Sigmoid colon (tissue), 7 donors: Measurements from ENCODE around the gene BCOR. TPM values are rescaled to one million over a fixed set of nuclear protein-coding genes. Genes with fewer than 3 reads are reported as not detected.

Experiments
- DNase-seq: peaks from one replicate; pipeline ENCODE4 v3.0.0-alpha.2; 2019
- H3K27ac ChIP-seq, 4 donors: fragments of 200-600 bp; sonication (generic); one replicate each; pipeline ENCODE4 v1.5.1; 2016 to 2019; ENCODE audit warnings: mild to moderate bottlenecking in 1 of 4
- H3K27me3 ChIP-seq, 3 donors: fragments of 200-600 bp; sonication (generic); one replicate each; pipeline ENCODE4 v1.5.1; 2019; ENCODE audit warnings: mild to moderate bottlenecking in 1 of 3
- H3K36me3 ChIP-seq, 4 donors: fragments of 200-600 bp; sonication (generic); one replicate each; pipeline ENCODE4 v1.5.1; 2016 to 2019
- H3K4me1 ChIP-seq, 4 donors: fragments of 200-600 bp; sonication (generic); one replicate each; pipeline ENCODE4 v1.5.1; 2017 to 2019
- H3K4me3 ChIP-seq, 4 donors: fragments of 200-600 bp; sonication (generic); one replicate each; pipeline ENCODE4 v1.5.1; 2017 to 2019; ENCODE audit warnings: mild to moderate bottlenecking in 2 of 4, moderate library complexity in 1 of 4
- H3K9me3 ChIP-seq, 4 donors: fragments of 200-600 bp in 3 of 4; sonication (generic) in 3 of 4; one replicate each; pipeline versions ENCODE4 v1.5.1 to v1.6.1; 2013 to 2019
- EP300 ChIP-seq, 4 donors: sonication (generic); formaldehyde crosslinking; IDR thresholded peaks; one replicate each; pipeline ENCODE4 v1.6.1; 2017; ENCODE audit warnings: antibody characterized with exemption in 4 of 4
- POLR2A ChIP-seq, 2 donors: fragments of 450-650 bp; IDR thresholded peaks; one replicate each; pipeline ENCODE4 v1.6.1; 2016; ENCODE audit warnings: antibody characterized with exemption in 2 of 2, mild to moderate bottlenecking in 2 of 2, moderate library complexity in 2 of 2
- POLR2AphosphoS5 ChIP-seq, 4 donors: sonication (generic); formaldehyde crosslinking; IDR thresholded peaks; one replicate each; pipeline ENCODE4 v1.6.1; 2017; ENCODE audit warnings: antibody characterized with exemption in 4 of 4
- WGBS, 2 donors: extraction: QIAGEN DNeasy Blood & Tissue Kit; methylation state at CpG; one replicate each; pipeline ENCODE4 v1.1.7; 2013; 5-methylcytosine and 5-hydroxymethylcytosine counted together
- intact Hi-C: fragments of 100-400 bp; cut with DNase I; formaldehyde crosslinking; loops from one replicate; pipeline ENCODE4 v1.15.1; 2023
- polyA plus RNA-seq, 3 donors: library from polyadenylated mRNA; stranded (reverse); fragments of 200-250 nt; gene quantifications; one replicate each; pipeline ENCODE4 v1.2.3, GENCODE V29; 2013
- total RNA-seq, 4 donors: library from RNA; depleted of rRNA; stranded (reverse); fragments of >200 nt; gene quantifications; one replicate each; pipeline ENCODE4 v1.1.0, GENCODE V29; 2016
- TF ChIP-seq, protein P1 (sequence below), 4 experiments: fragments of 450-650 bp in 3 of 4; fragments of 200-600 bp in 1 of 4; IDR thresholded peaks; one replicate each; pipeline ENCODE4 v1.5.1; 2016 to 2019; ENCODE audit warnings: antibody characterized with exemption in 4 of 4, mild to moderate bottlenecking in 3 of 4, moderate library complexity in 2 of 4
- donor health status: healthy with polysubstance abuse.
- donor health status: Bipolar disorder and iron deficiency.
- donor health status: healthy.

Gene BCOR
- total and polyA plus RNA-seq, 7 donors: 3.5 to 31.6 (median 15.8) TPM

DNA sequence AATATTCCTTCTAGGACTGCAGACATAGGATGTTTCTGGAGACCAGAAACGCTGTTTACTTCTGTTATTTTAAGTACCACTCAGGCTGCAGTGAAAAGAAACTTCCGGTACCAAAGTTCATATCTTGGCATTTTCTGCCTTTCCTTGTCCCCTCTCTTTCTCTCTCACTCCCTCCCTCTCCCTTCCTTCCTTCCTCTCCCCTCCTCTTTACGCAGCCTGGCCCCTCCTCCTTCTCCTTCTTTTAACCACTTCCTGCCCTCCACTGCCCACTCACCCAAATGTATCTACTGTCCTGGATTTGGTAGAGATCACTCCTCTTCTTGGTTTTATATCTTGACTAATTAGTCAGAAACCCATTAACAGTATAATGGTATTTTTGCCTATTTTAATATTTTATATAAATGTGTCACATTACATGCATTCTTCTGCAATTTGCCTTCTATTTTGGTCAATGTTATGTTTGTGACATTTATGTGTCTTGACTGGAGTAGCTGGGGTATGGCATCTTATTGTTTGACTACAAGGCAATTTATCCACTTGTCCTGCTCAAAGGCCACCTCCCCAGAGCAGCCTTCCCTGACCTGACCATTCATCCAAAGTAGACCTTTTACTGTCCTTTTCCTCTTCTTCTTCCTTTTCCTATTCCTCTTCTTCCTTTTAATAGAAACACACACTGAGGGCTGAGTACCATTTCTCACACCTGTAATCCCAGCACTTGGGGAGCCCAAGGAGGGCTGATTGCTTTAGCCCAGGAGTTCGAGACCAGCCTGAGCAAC lies 56.9 kb downstream of the BCOR start:
- DNase-seq: no peak
- intact Hi-C loops: no loop called here
- no peaks in the 10 kb centered on the region for H3K27me3 ChIP-seq
- H3K9me3 ChIP-seq: no peaks in the 10 kb centered on the region
- H3K27ac ChIP-seq: no peak overlapping the region
- no peaks in the 10 kb centered on the region for H3K4me1 ChIP-seq
- TF ChIP-seq EP300 (IDR thresholded peaks at IDR 0.05) (no peak), POLR2AphosphoS5 (IDR thresholded peaks at IDR 0.05) (no peak), POLR2A (IDR thresholded peaks at IDR 0.05) (no peak)
- TF ChIP-seq, protein P1, sequence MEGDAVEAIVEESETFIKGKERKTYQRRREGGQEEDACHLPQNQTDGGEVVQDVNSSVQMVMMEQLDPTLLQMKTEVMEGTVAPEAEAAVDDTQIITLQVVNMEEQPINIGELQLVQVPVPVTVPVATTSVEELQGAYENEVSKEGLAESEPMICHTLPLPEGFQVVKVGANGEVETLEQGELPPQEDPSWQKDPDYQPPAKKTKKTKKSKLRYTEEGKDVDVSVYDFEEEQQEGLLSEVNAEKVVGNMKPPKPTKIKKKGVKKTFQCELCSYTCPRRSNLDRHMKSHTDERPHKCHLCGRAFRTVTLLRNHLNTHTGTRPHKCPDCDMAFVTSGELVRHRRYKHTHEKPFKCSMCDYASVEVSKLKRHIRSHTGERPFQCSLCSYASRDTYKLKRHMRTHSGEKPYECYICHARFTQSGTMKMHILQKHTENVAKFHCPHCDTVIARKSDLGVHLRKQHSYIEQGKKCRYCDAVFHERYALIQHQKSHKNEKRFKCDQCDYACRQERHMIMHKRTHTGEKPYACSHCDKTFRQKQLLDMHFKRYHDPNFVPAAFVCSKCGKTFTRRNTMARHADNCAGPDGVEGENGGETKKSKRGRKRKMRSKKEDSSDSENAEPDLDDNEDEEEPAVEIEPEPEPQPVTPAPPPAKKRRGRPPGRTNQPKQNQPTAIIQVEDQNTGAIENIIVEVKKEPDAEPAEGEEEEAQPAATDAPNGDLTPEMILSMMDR (IDR thresholded peaks at IDR 0.05): no peak
- no peaks in the 10 kb centered on the region for H3K36me3 ChIP-seq
- no peak overlapping the region for H3K4me3 ChIP-seq
- 24 to 25% methylated on average over 4 of the region's 4 CpGs for WGBS, 2 donors

DNA sequence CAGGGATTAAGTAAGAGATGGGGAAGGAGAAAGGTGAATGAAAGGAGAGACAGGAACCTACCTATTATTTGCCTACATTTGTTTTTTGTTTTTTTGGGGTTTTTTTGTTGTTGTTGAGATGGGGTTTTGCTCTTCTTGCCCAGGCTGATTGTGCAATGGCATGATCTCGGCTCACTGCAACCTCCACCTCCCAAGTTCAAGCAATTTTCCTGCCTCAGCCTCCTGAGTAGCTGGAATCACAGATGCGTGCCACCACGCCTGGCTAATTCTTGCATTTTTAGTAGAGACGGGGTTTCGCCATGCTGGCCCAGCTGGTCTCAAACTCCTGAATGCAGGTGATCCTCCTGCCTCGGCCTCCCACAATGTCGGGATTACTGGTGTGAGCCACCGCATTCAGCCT lies 57.9 kb downstream of the BCOR start:
- Histone ChIP-seq H3K4me1 (no peaks in the 10 kb centered on the region), H3K4me3 (no peak overlapping the region), H3K27ac (no peak overlapping the region), H3K9me3 (no peaks in the 10 kb centered on the region), H3K36me3 (no peaks in the 10 kb centered on the region), H3K27me3 (no peaks in the 10 kb centered on the region)
- no peak for DNase-seq
- WGBS, 2 donors: 89 to 93% methylated on average over 8 of the region's 8 CpGs
- TF ChIP-seq, protein P1 (IDR thresholded peaks at IDR 0.05): no peak
- TF ChIP-seq POLR2A (IDR thresholded peaks at IDR 0.05): no peak
- TF ChIP-seq POLR2AphosphoS5 (IDR thresholded peaks at IDR 0.05): no peak
- no peak for TF ChIP-seq EP300 (IDR thresholded peaks at IDR 0.05)
- intact Hi-C loops: no loop called here

DNA sequence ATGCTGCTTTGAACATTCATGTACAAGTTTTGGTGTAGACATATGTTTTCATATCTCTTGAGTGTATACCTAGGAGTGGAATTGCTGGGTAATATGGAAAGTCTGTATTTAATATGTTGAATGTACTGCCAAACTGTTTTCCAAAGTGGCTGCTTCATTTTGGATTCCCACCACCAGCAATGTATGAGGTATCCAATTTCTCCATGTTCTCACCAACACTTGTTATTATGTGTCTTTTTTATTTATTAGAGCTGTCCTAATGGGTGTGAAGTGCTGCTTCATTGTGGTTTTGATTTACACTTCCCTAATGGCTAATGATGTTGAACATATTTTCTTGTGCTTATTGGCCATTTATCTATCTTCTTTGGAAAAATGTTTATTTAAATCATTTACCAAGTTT lies 60.4 kb downstream of the BCOR start:
- H3K4me1 ChIP-seq: no peaks in the 10 kb centered on the region
- intact Hi-C loops: no loop called here
- H3K27me3 ChIP-seq: no peaks in the 10 kb centered on the region
- no peak overlapping the region for H3K4me3 ChIP-seq
- H3K27ac ChIP-seq: no peak overlapping the region
- no peaks in the 10 kb centered on the region for H3K9me3 ChIP-seq
- DNase-seq: no peak
- TF ChIP-seq, protein P1 (IDR thresholded peaks at IDR 0.05): no peak
- TF ChIP-seq POLR2AphosphoS5 (IDR thresholded peaks at IDR 0.05) (no peak), POLR2A (IDR thresholded peaks at IDR 0.05) (no peak), EP300 (IDR thresholded peaks at IDR 0.05) (no peak)
- H3K36me3 ChIP-seq: no peaks in the 10 kb centered on the region

DNA sequence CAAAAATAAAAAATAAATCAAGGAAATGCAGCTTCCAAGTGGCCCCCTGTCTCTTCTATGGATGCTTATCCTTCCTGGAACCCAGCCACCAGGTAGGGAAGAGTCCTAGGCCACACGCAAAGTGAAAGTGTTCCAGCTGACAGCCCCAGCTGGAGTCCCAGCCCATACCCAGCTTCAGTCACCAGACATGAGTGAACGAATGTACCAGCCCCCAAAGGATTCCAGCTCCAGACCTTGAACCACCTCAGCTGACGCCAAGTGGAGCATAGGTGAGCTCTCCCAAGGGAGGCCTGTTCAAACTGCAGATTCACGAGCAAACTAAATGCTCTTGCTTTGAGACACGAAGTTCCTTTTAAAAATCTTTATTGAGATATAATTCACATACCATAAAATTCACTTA lies 62.0 kb downstream of the BCOR start:
- H3K4me1 ChIP-seq: no peaks in the 10 kb centered on the region
- H3K4me3 ChIP-seq: no peak overlapping the region
- H3K27me3 ChIP-seq: no peaks in the 10 kb centered on the region
- WGBS, 2 donors: 72 to 73% methylated on average over 5 of the region's 5 CpGs
- TF ChIP-seq POLR2AphosphoS5 (IDR thresholded peaks at IDR 0.05): no peak
- no peak for TF ChIP-seq POLR2A (IDR thresholded peaks at IDR 0.05)
- TF ChIP-seq, protein P1 (IDR thresholded peaks at IDR 0.05): no peak
- TF ChIP-seq EP300 (IDR thresholded peaks at IDR 0.05): no peak
- no peak for DNase-seq
- intact Hi-C loops: no loop called here
- H3K27ac ChIP-seq: no peak overlapping the region
- no peaks in the 10 kb centered on the region for H3K9me3 ChIP-seq
- H3K36me3 ChIP-seq: no peaks in the 10 kb centered on the region

DNA sequence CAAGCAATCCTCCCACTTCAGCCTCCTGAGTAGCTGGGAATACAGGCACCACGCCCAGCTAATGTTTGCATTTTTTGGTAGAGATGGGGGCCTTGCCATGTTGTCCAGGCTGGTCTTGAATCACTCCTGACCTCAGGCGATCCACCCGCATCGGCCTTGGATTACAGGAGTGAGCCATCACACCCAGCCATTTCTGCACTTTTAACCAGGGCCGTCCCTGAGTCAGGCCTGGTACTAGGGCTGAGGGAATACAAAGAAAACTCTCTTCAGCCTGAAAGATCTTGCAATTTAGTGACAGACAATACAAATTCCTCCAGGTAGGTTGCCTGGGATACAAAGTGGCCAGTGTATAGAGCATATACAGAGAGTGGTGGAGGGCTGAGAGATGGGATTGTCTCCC lies 65.8 kb downstream of the BCOR start:
- Histone ChIP-seq H3K9me3 (no peaks in the 10 kb centered on the region), H3K27ac (no peak overlapping the region), H3K4me3 (no peak overlapping the region), H3K4me1 (no peaks in the 10 kb centered on the region), H3K36me3 (no peaks in the 10 kb centered on the region), H3K27me3 (no peaks in the 10 kb centered on the region)
- TF ChIP-seq POLR2AphosphoS5 (IDR thresholded peaks at IDR 0.05) (no peak), POLR2A (IDR thresholded peaks at IDR 0.05) (no peak), EP300 (IDR thresholded peaks at IDR 0.05) (no peak)
- TF ChIP-seq, protein P1 (IDR thresholded peaks at IDR 0.05): no peak
- no peak for DNase-seq
- 86 to 92% methylated on average over 5 of the region's 5 CpGs for WGBS, 2 donors
- intact Hi-C loops: no loop called here
